HG03354 (cell line): Measurements from ENCODE around the gene FILIP1L.

Source experiments
- ATAC-seq: cut with Tn5 transposase; IDR thresholded peaks from one replicate; pipeline ENCODE4 v1.9.1; 2021; ENCODE audit warnings: mild to moderate bottlenecking; ENCODE audit not compliant: unreplicated experiment, poor library complexity, severe bottlenecking

Gene FILIP1L

GRCh38 chr3:100001083-100001482 lies 113.2 kb downstream of the FILIP1L start:
- ATAC-seq, result no peak

- ATAC-seq, result no peak
These were observed 114.8 kb downstream of the FILIP1L start for GRCh38 chr3:99999536-99999935.

- ATAC-seq, result no peak
These were observed 117.0 kb downstream of the FILIP1L start for GRCh38 chr3:99997293-99997692.

GRCh38 chr3:99990179-99990578 lies 124.1 kb downstream of the FILIP1L start:
- ATAC-seq, result no peak

DNA sequence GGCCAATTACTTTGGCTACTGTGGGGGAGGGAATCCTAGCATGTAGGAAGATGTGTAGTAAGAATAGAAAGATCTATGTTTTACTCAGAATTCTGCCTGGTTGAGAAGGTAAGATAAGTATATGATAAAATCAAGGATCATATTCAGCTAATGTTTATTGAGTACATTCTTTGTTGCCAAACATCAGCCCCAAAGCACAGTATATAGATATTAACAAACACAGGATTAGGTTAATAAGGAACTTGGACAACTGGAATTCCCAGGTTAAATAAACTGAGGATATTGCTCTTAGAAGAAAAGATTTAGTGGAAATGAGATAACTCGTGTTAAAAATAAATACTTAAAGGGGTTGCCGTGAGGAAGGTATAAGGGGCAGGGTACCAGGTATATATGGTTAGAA lies 129.6 kb downstream of the FILIP1L start:
- no peak for ATAC-seq

DNA sequence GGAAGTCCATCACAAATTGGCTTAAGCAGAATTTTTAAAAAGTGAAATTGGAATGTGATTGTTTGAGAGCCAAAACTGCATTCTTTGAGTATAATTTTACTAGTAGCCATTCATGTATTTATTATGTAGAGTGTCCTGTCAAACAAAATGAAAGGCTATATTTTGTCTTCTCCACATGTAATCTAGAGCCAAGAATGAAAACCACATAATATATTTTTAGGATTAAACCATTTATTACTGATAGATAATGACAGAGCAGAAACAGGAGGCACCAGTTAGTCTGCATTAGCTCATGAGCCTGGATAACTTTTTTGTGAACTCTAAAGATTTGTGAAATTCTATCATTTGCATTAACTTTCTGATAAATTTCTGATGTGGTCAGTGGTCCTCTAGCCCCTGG lies 130.2 kb downstream of the FILIP1L start:
- no peak for ATAC-seq

DNA sequence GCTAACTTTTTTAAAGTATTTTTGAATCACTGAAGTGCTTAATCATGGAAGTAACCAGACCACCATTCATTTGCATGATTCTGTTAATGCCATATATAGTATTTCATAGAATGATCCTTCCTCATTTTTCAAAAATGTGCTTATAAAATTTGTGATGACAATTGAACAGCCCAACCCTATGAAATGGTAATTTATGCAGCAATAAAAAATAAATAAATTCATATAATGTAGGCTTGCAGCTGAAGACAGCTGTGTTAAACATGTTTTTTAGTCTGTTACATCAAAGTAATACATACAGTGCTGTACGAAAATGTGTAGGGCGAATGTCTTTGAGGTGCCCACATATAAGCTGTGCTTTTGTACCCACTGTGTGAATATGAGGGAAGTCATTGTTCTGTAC lies 131.7 kb downstream of the FILIP1L start:
- no peak for ATAC-seq

DNA sequence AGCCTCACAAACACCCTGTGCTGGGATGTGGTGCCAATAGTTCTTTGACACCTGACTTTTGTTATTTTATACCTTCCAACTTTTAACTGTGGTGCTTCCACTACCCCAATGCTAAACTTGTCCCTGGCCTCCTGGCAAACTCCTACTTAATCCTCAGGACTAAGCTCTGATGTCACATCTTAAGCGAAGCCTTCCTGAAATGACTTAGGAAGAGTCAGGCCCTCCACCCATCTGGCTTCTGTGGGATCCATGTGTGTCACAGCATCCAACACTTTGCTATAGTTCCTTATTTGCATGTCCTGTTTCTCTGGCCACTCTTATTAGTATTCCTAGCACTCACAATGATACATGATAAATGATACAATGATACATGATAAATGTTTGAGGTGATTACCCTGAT lies 133.2 kb downstream of the FILIP1L start:
- no peak for ATAC-seq

- ATAC-seq, result no peak
These were observed 133.7 kb downstream of the FILIP1L start for GRCh38 chr3:99980606-99981005.

- no peak for ATAC-seq
These were observed 136.1 kb downstream of the FILIP1L start for GRCh38 chr3:99978221-99978620.

DNA sequence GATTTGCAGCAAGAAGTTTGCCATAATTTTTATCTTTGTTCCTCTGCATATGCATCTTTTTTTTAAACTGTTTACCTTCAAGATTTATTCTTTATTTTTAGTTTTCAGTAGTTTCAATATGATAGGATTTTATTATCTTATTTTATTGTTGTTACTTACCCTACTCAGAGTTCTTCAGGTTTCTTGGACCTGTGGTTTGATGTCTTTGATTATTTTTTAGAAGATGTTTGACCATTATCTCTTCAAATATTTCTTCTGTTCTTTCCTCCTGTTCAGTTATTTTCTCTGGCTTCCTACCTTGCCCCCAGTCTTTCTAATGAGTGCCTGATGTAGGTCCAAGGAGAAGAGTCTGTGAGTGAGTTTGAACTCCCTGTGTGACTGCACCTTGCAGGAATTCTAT lies 137.7 kb downstream of the FILIP1L start:
- ATAC-seq, result no peak

DNA sequence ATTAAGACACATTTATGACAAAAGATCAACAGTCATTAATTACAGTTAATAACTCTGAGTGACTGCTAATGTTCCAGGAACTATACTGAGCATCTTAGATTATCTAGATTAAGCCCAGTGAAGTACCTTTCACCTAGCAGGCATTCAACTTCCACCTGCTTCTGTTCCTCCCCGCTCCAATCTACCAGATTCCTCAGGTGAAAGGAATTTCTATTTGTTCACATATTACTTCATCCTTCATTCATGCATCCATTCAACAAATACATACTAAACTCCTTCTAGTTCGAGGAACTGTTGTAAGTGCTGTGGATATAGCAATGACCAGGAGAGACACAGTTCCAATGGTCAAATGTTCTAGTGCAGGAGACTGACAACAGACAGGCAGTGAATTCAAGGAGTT lies 139.3 kb downstream of the FILIP1L start:
- no peak for ATAC-seq

GRCh38 chr3:99972380-99973104 lies 141.8 kb downstream of the FILIP1L start:
- no peak for ATAC-seq

DNA sequence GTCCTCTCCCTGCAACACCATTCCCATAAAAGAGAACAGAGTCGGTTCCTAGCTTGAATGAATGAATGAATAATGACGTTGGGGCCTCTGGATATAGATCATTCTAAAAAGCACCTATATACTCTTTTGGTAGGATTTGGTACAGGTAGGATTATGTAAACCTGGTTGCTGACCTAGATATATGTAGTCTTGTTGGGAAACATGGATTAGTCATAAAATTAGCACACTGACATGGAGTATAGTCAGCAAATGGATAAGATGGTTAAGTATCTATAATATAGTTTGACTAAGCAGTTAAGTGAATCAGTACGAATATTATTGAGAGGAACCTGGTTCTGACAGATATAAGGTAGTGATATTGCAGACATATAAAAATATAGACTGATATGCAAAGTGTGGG lies 142.5 kb downstream of the FILIP1L start:
- ATAC-seq, result no peak

DNA sequence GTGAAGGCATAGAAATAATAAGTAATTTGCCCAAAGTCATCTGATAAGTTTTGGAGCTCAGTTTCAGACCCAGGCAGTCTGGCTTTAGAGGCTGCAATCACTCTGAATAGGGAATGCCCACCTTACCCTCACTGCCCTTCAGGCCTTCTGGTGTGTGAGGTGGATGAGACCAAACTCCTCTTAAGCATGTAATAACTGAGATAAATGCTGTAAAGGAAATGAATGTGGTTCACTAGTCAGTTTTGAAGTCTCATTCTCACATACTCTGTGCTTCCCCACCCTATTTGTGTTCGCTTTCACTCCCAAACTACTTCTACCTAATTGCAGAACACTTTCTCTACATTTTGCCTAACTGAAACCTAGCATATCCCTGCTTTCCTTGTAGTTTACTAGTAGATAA lies 144.1 kb downstream of the FILIP1L start:
- ATAC-seq, result peak; percentile 83

- no peak for ATAC-seq
These were observed 145.2 kb downstream of the FILIP1L start for GRCh38 chr3:99969136-99969535.

GRCh38 chr3:99967796-99968195 lies 146.5 kb downstream of the FILIP1L start:
- no peak for ATAC-seq

DNA sequence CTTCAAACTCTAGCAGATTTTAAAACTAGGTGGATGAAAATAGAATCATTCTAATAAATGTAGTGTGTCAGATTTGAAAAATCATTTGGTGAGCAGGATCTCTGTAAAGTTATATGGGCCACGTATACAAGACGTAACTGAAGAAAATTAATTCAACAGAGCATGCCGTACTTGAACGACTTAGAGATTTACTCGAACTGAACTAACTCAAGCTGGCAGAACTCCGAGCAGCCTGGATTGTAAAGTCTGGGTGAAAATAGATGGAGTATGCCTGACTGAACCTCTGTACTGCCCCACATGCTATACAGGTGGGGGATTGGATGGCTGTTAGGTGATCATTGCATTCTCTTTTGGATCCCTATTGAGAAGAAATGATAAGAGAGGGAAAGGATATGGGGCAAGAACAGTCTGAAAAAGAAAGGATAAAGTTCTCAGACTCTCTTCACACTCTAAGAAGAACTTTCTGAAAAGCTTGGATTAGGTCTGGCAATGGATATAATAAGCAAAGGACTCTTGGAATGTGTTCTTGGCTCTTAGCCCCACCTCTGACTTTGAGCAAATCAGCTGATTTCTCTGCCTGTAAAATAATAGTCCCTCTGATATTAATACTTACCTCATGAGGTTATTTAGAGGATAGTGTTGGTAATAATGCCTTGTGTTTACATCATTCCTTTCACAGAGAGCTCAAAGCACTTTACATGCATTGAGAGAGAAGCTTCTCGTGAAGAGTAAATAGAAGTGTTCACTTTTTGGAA lies 147.5 kb downstream of the FILIP1L start:
- ATAC-seq, result no peak

- ATAC-seq, result no peak
These were observed 148.5 kb downstream of the FILIP1L start for GRCh38 chr3:99965681-99966408.

DNA sequence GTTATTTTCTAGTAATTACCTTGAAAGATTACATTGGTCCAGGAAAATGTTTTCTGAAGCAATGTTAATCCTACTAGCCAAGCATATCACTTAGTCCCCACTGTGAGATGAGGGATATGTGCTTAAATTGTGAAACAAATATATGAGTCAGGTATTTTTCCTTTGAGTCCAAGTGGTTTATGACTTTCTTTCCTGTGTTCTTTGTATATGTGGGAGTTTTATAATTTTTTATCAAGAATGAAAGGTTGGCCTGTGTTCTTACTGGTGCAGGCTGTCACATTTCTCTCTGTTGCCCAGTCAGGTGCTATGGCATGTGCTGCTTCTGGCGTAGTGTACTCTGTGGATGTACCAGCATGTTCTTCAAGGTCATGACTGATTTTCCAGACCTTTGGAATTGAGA lies 149.2 kb downstream of the FILIP1L start:
- no peak for ATAC-seq

DNA sequence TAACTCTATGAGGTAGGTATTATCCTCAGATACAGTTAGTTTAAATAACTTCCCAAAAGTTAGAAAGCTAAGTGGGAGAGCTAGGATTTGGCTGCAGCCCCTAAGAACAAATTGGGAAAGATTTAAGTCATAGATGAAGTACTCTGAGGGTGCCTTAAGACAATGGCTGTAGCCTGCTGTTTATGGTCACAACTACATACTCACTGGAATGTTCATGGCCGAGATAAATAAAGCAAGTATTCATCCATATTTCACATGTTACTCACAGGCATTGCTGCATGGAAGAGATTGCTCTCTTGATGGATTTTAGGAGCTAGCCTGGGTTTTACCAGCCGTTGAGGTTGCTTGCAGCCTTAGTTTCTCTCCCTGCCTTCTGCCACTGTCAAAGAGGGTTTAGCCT lies 151.6 kb downstream of the FILIP1L start:
- ATAC-seq, result no peak
